ENCODE measurements around the gene STOX2.

DNA sequence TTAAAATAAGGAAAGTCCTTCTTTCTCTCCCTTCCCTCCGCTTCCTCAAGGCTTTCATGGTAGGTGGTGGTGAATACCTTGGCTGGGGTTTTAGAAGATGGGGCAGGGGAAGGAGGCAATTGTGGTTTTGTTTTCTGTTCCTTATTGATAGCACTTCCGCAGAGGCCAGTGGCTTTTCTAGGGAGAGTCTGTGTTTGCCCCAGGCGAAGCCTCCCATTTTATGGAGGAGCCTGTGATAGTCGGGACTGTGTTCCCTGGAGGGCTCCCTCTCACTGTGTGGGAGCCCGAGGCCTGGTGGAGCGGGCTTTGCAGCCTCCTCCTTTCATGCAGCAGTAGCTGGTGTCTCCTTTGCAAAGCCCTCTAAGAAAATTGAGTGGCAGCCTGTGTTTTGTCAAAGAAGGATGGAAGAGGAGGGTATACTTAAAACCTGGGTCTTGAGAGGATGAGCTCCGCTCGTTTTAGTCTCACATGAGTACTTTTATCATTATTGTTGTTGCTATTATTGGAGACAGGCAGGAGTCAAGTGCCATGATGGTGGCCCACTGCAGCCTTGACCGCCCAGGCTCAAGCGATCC lies 29.8 kb upstream of the STOX2 start:
- TF ChIP-seq, protein P1, sequence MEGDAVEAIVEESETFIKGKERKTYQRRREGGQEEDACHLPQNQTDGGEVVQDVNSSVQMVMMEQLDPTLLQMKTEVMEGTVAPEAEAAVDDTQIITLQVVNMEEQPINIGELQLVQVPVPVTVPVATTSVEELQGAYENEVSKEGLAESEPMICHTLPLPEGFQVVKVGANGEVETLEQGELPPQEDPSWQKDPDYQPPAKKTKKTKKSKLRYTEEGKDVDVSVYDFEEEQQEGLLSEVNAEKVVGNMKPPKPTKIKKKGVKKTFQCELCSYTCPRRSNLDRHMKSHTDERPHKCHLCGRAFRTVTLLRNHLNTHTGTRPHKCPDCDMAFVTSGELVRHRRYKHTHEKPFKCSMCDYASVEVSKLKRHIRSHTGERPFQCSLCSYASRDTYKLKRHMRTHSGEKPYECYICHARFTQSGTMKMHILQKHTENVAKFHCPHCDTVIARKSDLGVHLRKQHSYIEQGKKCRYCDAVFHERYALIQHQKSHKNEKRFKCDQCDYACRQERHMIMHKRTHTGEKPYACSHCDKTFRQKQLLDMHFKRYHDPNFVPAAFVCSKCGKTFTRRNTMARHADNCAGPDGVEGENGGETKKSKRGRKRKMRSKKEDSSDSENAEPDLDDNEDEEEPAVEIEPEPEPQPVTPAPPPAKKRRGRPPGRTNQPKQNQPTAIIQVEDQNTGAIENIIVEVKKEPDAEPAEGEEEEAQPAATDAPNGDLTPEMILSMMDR (IDR thresholded peaks at IDR 0.05; ENCODE audit: insufficient read depth, low read length, poor library complexity, severe bottlenecking): no peak
- TF ChIP-seq EZH2phosphoT487 (conservative IDR thresholded peaks at IDR 0.05; ENCODE audit: low read length): no peak
